ENCODE data around the gene COX8C.

Gene COX8C

GRCh38 chr14:93346926-93347721, at the start of gene COX8C:
Gene COX8C (plus strand): TSS chr14:93347182. CDS start chr14:93347269, 87 bp downstream.
- peak; percentile 26 for DNase-seq (ENCODE audit: low spot score)

GRCh38 chr14:93299416-93299815, 47.6 kb upstream of the COX8C start:
- no peak for DNase-seq (ENCODE audit: low spot score)

- no peak for DNase-seq (ENCODE audit: low spot score)
These were observed 47.1 kb upstream of the COX8C start for GRCh38 chr14:93299866-93300265.

GRCh38 chr14:93301821-93302447, 45.0 kb upstream of the COX8C start:
- no peak for DNase-seq (ENCODE audit: low spot score)

GRCh38 chr14:93302688-93303581, 44.0 kb upstream of the COX8C start:
- no peak for DNase-seq (ENCODE audit: low spot score)

GRCh38 chr14:93303659-93304058, 43.3 kb upstream of the COX8C start:
- DNase-seq (ENCODE audit: low spot score) = peak; percentile 53

GRCh38 chr14:93304771-93305170, 42.2 kb upstream of the COX8C start:
- DNase-seq (ENCODE audit: low spot score) = no peak

GRCh38 chr14:93305725-93306418, 41.1 kb upstream of the COX8C start:
- DNase-seq (ENCODE audit: low spot score) = no peak

- no peak for DNase-seq (ENCODE audit: low spot score)
These were observed 40.2 kb upstream of the COX8C start for GRCh38 chr14:93306812-93307211.

GRCh38 chr14:93308686-93309345, 38.2 kb upstream of the COX8C start:
- no peak for DNase-seq (ENCODE audit: low spot score)

- DNase-seq (ENCODE audit: low spot score) = no peak
These were observed 37.5 kb upstream of the COX8C start for GRCh38 chr14:93309427-93309966.

GRCh38 chr14:93311082-93311481, 35.9 kb upstream of the COX8C start:
- DNase-seq (ENCODE audit: low spot score) = no peak

GRCh38 chr14:93315575-93315974, 31.4 kb upstream of the COX8C start:
- no peak for DNase-seq (ENCODE audit: low spot score)

- DNase-seq (ENCODE audit: low spot score) = no peak
These were observed 30.3 kb upstream of the COX8C start for GRCh38 chr14:93316716-93317115.

GRCh38 chr14:93317210-93317874, 29.6 kb upstream of the COX8C start:
- DNase-seq (ENCODE audit: low spot score) = no peak

GRCh38 chr14:93317875-93318807, 28.8 kb upstream of the COX8C start:
- DNase-seq (ENCODE audit: low spot score) = no peak

GRCh38 chr14:93318927-93319326, 28.1 kb upstream of the COX8C start:
- no peak for DNase-seq (ENCODE audit: low spot score)

- DNase-seq (ENCODE audit: low spot score) = no peak
These were observed 27.5 kb upstream of the COX8C start for GRCh38 chr14:93319494-93319893.

GRCh38 chr14:93319958-93320357, 27.0 kb upstream of the COX8C start:
- no peak for DNase-seq (ENCODE audit: low spot score)

Data from D341Med (cell line).